ENCODE data around the gene SHISA6.

- no peak for TF ChIP-seq CTCF (IDR thresholded peaks at IDR 0.05; ENCODE audit: insufficient read depth, low read depth, low read length)
- TF ChIP-seq EZH2 (IDR thresholded peaks at IDR 0.05; ENCODE audit: insufficient read depth, low read length) = no peak
Measured at GRCh38 chr17:11515901-11516300, 274.9 kb downstream of the SHISA6 start.

Data from astrocyte (in vitro differentiated cells and primary cell).